Activated CD4-positive, alpha-beta T cell treated with anti-CD3 and anti-CD28 coated beads, Interleukin-2, amount 10 ng/mL, durations not matched to agents 24 days and 14 days (primary cell): ENCODE results near the gene FAM98B. TPM values are rescaled to one million over a fixed set of nuclear protein-coding genes. Genes with fewer than 3 reads are reported as not detected.
A peak's percentile ranks its signal among the peaks of the same experiment; 100 is the strongest.

ENCODE experiments used
- DNase-seq: peaks from one replicate; pipeline ENCODE4 v3.0.0; 2022
- H3K27ac Mint-ChIP-seq: one replicate; pipeline ENCODE4 v1.8.0; 2022; ENCODE audit warnings: mild to moderate bottlenecking, mixed read lengths
- H3K27me3 Mint-ChIP-seq: one replicate; pipeline ENCODE4 v1.8.0; 2022; ENCODE audit warnings: mixed read lengths
- H3K36me3 Mint-ChIP-seq: one replicate; pipeline ENCODE4 v1.8.0; 2022; ENCODE audit warnings: low read depth, mild to moderate bottlenecking, mixed read lengths
- H3K4me1 Mint-ChIP-seq: one replicate; pipeline ENCODE4 v1.8.0; 2021; ENCODE audit warnings: mixed read lengths
- H3K4me3 Mint-ChIP-seq: one replicate; pipeline ENCODE4 v1.8.0; 2022; ENCODE audit warnings: mild to moderate bottlenecking, moderate library complexity, mixed read lengths
- H3K9me3 Mint-ChIP-seq: one replicate; pipeline ENCODE4 v1.8.0; 2021; ENCODE audit warnings: mixed read lengths
- intact Hi-C: fragments of 100-400 bp; cut with micrococcal nuclease; formaldehyde crosslinking; loops from one replicate; pipeline ENCODE4 v1.15.1; 2023
- total RNA-seq: library from RNA; stranded (reverse); gene quantifications from 2 replicates; pipeline ENCODE4 v1.2.3, GENCODE V29; 2022

FAM98B gene
- total RNA-seq, 1 donor from 2014 or later = 71.6 TPM

DNA sequence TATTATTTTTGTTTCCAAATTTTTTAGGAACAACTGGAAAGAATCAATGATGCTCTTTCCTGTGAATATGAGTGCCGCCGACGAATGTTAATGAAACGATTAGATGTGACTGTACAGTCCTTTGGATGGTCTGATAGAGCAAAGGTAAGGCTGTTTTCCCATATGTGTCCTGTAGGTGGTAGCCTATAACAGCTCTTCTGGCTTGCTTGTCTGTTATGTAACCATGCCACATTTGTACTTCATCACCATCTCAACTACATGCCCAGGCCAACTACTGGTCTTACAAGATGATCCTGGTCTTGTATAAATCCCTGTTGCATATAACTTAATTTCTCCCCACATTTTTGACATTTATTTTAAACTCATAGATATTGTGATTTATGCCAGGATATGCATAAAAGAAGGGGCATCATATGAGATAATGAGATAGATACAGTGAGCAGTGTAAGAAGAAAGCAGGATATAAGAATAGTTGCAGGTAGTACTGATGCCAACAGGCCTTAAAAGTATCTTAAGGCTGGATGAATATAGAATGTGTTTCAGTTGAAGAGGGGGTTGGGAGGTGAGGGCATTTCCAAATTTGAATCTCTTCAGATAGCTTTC is 20.3 kb downstream of the FAM98B start:
- DNase-seq = peak; percentile 85
- Mint-ChIP-seq H3K4me3 (no peak overlapping the region), H3K4me1 (peaks cover 13% of the 10 kb centered on the region), H3K27ac (no peak overlapping the region), H3K9me3 (no peaks in the 10 kb centered on the region), H3K36me3 (peaks cover 48% of the 10 kb centered on the region), H3K27me3 (no peaks in the 10 kb centered on the region)
- intact Hi-C loops = loop anchor here (1.0 to 5.0 kb wide), 4 partner anchors 88 to 225 kb away; partner anchors contain the start of gene RASGRP1

- peaks cover 54% of the 10 kb centered on the region for H3K36me3 Mint-ChIP-seq
- no peak overlapping the region for H3K4me3 Mint-ChIP-seq
- H3K27ac Mint-ChIP-seq = no peak overlapping the region
- H3K4me1 Mint-ChIP-seq = peaks cover 18% of the 10 kb centered on the region
- intact Hi-C loops = no loop called here
- H3K27me3 Mint-ChIP-seq = no peaks in the 10 kb centered on the region
- H3K9me3 Mint-ChIP-seq = no peaks in the 10 kb centered on the region
- DNase-seq = no peak
These were observed 21.4 kb downstream of the FAM98B start for GRCh38 chr15:38475361-38475760.

DNA sequence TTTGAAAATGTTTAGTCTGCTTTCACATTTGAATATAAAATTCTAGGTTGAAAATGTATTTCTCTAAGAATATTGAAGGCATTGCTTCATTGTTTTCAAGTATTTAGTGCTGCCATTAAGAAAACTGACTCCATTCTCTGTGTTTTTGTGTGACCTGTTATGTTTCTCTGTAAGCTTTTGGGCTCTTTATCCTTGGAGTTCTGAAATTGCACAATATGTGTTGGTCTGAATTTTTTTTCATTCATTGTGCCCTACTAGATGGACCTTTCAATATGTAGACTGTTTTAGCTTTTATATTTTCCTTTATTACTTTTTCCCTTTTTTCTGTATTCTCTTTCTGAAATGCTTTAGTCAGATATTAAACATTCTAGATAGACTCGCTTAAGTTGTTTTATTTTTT is 22.2 kb downstream of the FAM98B start:
- peaks cover 52% of the 10 kb centered on the region for H3K36me3 Mint-ChIP-seq
- H3K27me3 Mint-ChIP-seq = no peaks in the 10 kb centered on the region
- intact Hi-C loops = no loop called here
- H3K27ac Mint-ChIP-seq = no peak overlapping the region
- DNase-seq = no peak
- peaks cover 19% of the 10 kb centered on the region for H3K4me1 Mint-ChIP-seq
- no peaks in the 10 kb centered on the region for H3K9me3 Mint-ChIP-seq
- H3K4me3 Mint-ChIP-seq = no peak overlapping the region

DNA sequence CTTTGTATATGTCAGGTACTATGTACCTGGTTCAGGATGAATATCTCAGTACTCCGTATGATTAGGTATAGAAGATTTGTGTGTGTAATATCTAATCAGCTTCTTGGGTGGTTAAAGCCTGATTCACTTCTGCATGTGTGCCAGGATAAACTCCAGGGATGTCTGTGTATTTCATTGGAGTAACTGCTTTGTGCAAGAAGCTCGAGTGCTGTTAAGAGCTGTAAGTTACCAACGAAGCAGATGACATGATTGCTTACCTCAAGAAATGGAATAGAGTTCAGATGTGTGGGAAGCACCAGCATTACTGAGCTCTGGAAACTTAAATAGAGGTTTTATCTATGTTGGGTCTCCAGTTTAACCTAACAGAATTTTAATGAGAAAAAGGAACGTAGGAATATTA is 23.7 kb downstream of the FAM98B start:
- no peak overlapping the region for H3K27ac Mint-ChIP-seq

DNA sequence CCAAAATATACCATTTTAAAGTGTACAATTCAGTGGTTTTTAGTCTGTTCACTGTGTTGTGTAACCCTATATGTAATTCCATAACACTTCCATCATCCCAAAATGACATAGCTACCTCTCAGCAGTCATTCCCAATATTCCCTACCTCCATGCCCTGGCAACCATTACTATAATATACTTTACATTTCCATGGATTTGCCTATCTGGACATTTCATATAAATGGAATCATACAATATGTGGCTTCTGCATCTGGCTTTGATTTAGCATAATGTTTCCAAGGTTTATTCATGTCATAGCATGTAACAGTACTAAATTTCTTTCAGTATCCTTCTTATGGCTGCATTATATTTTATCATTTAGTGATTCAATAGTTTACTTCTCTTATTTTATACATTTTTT is 25.3 kb downstream of the FAM98B start:
- no peak overlapping the region for H3K4me3 Mint-ChIP-seq

More for the DNA sequence above, 23.7 kb downstream of the FAM98B start:
- Mint-ChIP-seq H3K27me3 (no peaks in the 10 kb centered on the region), H3K9me3 (no peaks in the 10 kb centered on the region), H3K4me3 (no peak overlapping the region), H3K4me1 (peaks cover 24% of the 10 kb centered on the region), H3K36me3 (peaks cover 61% of the 10 kb centered on the region)
- no peak for DNase-seq
- intact Hi-C loops = no loop called here

DNA sequence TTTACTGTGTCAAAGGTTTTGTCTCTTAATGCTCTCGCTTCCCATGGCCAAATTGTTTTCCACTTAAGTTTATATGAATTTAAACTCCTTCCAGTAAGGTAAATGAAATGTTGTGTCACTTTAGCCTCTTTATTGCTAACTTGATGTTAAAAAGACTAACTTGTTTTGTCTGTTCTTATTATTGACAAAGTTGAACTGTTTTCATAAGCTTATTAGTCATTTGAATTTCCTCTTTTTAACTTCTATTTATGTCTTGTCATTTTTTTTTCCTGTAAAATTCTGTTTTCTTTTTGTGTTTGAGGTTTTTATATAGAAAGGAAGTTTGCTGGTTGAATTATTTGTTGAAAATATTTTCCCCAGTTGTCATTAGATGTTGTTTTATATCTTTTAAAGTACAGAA is 25.8 kb downstream of the FAM98B start:
- Mint-ChIP-seq H3K9me3 (no peaks in the 10 kb centered on the region), H3K4me3 (no peak overlapping the region), H3K4me1 (peaks cover 20% of the 10 kb centered on the region), H3K36me3 (peaks cover 53% of the 10 kb centered on the region), H3K27me3 (no peaks in the 10 kb centered on the region), H3K27ac (no peak overlapping the region)
- no peak for DNase-seq
- intact Hi-C loops = no loop called here

More for the DNA sequence above, 25.3 kb downstream of the FAM98B start:
- DNase-seq = no peak
- intact Hi-C loops = no loop called here
- H3K27ac Mint-ChIP-seq = no peak overlapping the region
- H3K27me3 Mint-ChIP-seq = no peaks in the 10 kb centered on the region
- peaks cover 56% of the 10 kb centered on the region for H3K36me3 Mint-ChIP-seq
- peaks cover 23% of the 10 kb centered on the region for H3K4me1 Mint-ChIP-seq
- no peaks in the 10 kb centered on the region for H3K9me3 Mint-ChIP-seq

DNA sequence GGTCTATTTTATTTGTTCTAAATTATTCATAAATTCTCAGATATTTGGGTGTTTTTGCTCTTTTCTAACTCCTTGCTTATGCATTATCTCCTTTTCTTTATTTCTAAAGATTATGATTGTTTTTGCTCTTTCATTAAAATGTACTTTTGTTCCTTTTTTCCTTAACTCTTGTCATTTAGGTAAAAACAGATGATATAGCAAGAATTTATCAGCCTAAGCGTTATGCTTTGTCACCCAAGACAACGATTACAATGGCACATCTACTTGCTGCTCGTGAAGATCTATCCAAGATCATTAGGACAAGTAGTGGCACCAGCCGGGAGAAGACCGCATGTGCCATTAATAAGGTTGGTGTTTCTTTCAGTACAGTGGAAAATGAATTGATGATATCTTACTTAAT is 27.2 kb downstream of the FAM98B start:
- Mint-ChIP-seq H3K36me3 (peaks cover 49% of the 10 kb centered on the region), H3K27ac (no peak overlapping the region), H3K9me3 (no peaks in the 10 kb centered on the region), H3K4me3 (no peak overlapping the region), H3K4me1 (peaks cover 19% of the 10 kb centered on the region), H3K27me3 (no peaks in the 10 kb centered on the region)
- DNase-seq = peak; percentile 37
- intact Hi-C loops = no loop called here

GRCh38 chr15:38481761-38482160 is 27.8 kb downstream of the FAM98B start:
- H3K27me3 Mint-ChIP-seq = no peaks in the 10 kb centered on the region
- peaks cover 48% of the 10 kb centered on the region for H3K36me3 Mint-ChIP-seq
- H3K9me3 Mint-ChIP-seq = no peaks in the 10 kb centered on the region
- intact Hi-C loops = no loop called here
- H3K4me3 Mint-ChIP-seq = no peak overlapping the region
- peak; percentile 38 for DNase-seq
- no peak overlapping the region for H3K27ac Mint-ChIP-seq
- H3K4me1 Mint-ChIP-seq = peaks cover 21% of the 10 kb centered on the region

DNA sequence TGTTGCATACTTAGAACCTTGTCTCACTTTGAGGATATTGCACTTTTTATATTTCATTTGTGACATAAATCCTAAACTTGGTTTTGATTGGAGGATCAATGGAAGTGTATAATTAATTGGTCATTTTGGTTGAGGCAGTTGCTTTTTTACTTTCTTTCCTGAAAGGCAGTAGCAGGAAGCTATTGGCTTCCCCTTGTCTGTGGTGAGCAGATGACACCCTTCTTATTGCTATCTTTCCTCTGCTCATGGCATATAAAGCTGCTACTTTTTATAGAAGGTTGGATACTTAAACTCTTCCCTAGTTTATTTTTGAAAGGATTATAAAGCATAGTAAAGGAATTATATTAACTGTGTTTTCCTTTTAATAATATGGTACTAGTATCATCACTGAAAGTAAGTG is 28.6 kb downstream of the FAM98B start:
- Mint-ChIP-seq H3K9me3 (no peaks in the 10 kb centered on the region), H3K4me3 (no peak overlapping the region), H3K27me3 (no peaks in the 10 kb centered on the region), H3K36me3 (peaks cover 49% of the 10 kb centered on the region), H3K27ac (no peak overlapping the region), H3K4me1 (peaks cover 28% of the 10 kb centered on the region)
- DNase-seq = peak; percentile 53
- intact Hi-C loops = no loop called here

DNA sequence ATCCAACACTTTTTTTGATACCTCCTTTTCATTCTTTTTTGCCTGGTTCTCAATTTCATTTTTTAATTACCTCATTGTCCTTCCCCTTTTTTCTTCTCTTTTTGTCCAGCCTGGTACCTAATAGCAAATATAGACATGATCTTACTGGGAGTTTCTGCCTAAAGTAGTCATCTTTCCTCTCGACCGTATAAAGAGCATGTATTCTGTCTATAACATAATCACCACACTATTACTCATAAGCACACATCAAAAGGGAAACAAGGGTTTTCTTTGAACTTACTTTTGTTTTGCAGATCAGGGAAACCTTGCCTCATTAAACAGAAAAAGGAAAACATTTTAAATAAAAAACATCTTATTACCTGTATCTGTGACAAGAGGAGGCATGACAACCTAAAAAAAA is 33.0 kb downstream of the FAM98B start:
- peaks cover 30% of the 10 kb centered on the region for H3K4me1 Mint-ChIP-seq

DNA sequence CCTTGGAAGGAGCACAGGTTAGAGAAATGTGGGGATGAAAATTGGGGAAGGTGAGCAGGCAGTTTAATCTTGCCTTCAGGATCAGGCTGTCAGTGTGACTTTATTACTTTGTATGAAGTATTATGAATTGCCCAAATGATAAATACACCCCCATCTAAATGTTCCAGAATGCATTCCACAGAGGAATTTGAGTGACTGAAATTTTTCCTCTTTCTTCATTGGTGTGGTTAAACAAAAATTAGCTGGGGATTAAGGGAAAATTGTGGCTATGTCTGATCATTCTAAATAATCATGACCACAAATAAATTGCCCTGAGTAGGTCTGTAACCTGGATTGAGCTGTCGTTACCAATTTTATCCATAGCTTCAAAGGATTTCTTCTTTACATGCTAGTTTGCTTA is 33.5 kb downstream of the FAM98B start:
- peak; percentile 28 for DNase-seq
- intact Hi-C loops = loop anchor here (1.0 to 2.0 kb wide), 4 partner anchors 33 to 203 kb away; partner anchors contain the start of gene FAM98B
- Mint-ChIP-seq H3K9me3 (no peaks in the 10 kb centered on the region), H3K4me3 (peak overlapping the region; percentile 66), H3K4me1 (peaks cover 27% of the 10 kb centered on the region), H3K27ac (peak overlapping the region; percentile 91), H3K27me3 (no peaks in the 10 kb centered on the region), H3K36me3 (peaks cover 47% of the 10 kb centered on the region)

More for the DNA sequence above, 33.0 kb downstream of the FAM98B start:
- H3K9me3 Mint-ChIP-seq = no peaks in the 10 kb centered on the region
- H3K4me3 Mint-ChIP-seq = peak overlapping the region; percentile 66
- peak overlapping the region; percentile 91 for H3K27ac Mint-ChIP-seq
- peak; percentile 53 for DNase-seq
- peaks cover 47% of the 10 kb centered on the region for H3K36me3 Mint-ChIP-seq
- H3K27me3 Mint-ChIP-seq = no peaks in the 10 kb centered on the region
- intact Hi-C loops = loop anchor here (1.0 to 2.0 kb wide), 4 partner anchors 32 to 203 kb away; partner anchors contain the start of gene FAM98B

DNA sequence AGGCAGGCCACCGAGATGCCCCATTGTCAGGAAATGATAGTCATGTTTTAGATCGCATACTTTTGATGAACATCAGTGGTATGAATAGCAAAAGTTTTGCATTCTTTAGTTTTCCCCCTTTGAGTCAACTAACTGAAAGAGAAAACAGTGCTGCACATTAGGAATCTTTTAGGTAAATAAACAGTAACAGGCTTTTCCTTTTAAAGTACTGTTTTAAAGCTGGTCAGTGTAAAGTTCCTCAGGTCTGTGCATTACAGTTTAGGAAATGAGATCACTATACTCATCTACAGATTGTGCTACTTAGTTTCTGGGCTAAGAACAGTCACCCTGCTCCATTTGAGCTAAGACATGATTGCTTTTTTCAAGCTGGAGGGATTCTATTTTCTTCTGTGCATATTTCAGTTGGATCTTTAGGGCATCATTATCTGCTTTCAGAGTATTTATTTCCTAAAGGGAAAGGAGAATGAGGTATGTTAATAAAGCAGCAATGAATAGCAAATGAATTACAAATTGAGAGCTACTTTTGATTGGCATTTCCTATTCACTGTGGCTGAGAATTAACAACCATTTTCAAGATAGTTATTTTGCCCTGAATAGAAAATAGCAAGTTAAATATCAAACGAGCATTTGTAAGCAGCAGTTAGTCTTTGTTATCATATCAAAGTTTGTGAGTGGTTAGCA is 36.5 kb downstream of the FAM98B start:
- Mint-ChIP-seq H3K4me1 (peaks cover 28% of the 10 kb centered on the region), H3K9me3 (no peaks in the 10 kb centered on the region), H3K36me3 (peaks cover 59% of the 10 kb centered on the region), H3K4me3 (no peak overlapping the region), H3K27ac (peak overlapping the region; percentile 76), H3K27me3 (no peaks in the 10 kb centered on the region)
- intact Hi-C loops = no loop called here
- DNase-seq = no peak

- intact Hi-C loops = no loop called here
- DNase-seq = no peak
- Mint-ChIP-seq H3K27me3 (no peaks in the 10 kb centered on the region), H3K4me3 (no peak overlapping the region), H3K4me1 (peaks cover 24% of the 10 kb centered on the region), H3K27ac (peak overlapping the region; percentile 37), H3K9me3 (no peaks in the 10 kb centered on the region), H3K36me3 (peaks cover 77% of the 10 kb centered on the region)
These were observed 42.2 kb downstream of the FAM98B start for GRCh38 chr15:38496151-38496550.

- intact Hi-C loops = no loop called here
- Mint-ChIP-seq H3K27ac (peak overlapping the region; percentile 75), H3K9me3 (peaks cover 4% of the 10 kb centered on the region), H3K4me3 (no peak overlapping the region), H3K4me1 (peaks cover 17% of the 10 kb centered on the region), H3K27me3 (no peaks in the 10 kb centered on the region), H3K36me3 (peaks cover 90% of the 10 kb centered on the region)
- no peak for DNase-seq
These were observed 45.7 kb downstream of the FAM98B start for GRCh38 chr15:38499651-38500050.
